Epithelial cell of esophagus (primary cell): ENCODE data around the gene WSCD2.

Source experiments
- DNase-seq: peaks from one replicate; pipeline ENCODE4 v3.0.0; 2010; ENCODE audit warnings: low read depth
- H3K4me3 ChIP-seq: 2 replicates; pipeline ENCODE4 v1.5.1; 2011; ENCODE audit warnings: mild to moderate bottlenecking, low read length, control low read depth
- TF ChIP-seq, protein P1 (sequence below): IDR thresholded peaks from 2 replicates; pipeline ENCODE4 v1.5.1; 2011; ENCODE audit warnings: low read depth, mild to moderate bottlenecking, low read length, control low read depth, inconsistent platforms; ENCODE audit not compliant: insufficient read depth; ENCODE audit errors: missing control alignments

Gene WSCD2

DNA sequence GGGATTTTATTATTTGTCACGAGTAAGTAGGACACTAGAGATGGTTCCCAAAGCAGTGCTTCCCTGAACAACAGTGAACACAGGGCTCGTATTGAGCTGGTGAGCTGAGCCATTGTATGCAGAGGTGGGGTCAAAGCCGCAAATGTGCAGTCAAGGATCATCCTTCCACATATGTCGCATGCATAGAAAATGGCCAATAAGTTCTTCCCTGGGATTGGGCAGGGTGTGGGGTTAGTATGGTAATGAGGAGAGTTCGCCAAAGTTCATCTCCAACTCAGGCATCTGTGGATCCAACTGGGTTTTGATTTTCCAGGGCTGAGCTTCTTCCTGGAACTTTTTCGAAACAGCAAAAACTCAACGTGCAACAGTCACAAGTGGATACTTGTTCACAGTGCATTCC is 123.4 kb downstream of the WSCD2 start:
- TF ChIP-seq, protein P1, sequence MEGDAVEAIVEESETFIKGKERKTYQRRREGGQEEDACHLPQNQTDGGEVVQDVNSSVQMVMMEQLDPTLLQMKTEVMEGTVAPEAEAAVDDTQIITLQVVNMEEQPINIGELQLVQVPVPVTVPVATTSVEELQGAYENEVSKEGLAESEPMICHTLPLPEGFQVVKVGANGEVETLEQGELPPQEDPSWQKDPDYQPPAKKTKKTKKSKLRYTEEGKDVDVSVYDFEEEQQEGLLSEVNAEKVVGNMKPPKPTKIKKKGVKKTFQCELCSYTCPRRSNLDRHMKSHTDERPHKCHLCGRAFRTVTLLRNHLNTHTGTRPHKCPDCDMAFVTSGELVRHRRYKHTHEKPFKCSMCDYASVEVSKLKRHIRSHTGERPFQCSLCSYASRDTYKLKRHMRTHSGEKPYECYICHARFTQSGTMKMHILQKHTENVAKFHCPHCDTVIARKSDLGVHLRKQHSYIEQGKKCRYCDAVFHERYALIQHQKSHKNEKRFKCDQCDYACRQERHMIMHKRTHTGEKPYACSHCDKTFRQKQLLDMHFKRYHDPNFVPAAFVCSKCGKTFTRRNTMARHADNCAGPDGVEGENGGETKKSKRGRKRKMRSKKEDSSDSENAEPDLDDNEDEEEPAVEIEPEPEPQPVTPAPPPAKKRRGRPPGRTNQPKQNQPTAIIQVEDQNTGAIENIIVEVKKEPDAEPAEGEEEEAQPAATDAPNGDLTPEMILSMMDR: no peak

DNA sequence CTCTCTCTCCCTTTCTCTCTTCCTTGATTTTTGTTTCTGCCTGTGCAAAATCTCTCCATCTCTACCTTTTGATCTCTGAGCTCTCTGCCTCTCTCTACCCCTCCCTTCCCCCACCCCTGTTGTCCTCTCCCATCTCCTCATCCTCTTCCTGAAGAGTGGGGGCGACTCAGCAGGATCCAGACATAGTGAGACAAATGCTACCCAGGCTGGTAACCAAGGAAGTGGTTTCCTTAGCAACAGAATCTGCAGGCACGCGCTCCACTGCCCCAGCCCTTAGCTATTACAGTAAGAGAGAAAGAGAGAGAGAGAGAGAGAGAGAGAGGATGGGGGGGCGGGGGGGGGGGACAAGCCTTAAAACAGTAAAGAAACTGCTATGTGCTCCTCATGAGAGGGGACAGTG is 124.5 kb downstream of the WSCD2 start:
- TF ChIP-seq, protein P1: no peak
- no peak overlapping the region for H3K4me3 ChIP-seq
- DNase-seq: no peak

More for the DNA sequence above, 123.4 kb downstream of the WSCD2 start:
- H3K4me3 ChIP-seq: no peak overlapping the region
- no peak for DNase-seq

DNA sequence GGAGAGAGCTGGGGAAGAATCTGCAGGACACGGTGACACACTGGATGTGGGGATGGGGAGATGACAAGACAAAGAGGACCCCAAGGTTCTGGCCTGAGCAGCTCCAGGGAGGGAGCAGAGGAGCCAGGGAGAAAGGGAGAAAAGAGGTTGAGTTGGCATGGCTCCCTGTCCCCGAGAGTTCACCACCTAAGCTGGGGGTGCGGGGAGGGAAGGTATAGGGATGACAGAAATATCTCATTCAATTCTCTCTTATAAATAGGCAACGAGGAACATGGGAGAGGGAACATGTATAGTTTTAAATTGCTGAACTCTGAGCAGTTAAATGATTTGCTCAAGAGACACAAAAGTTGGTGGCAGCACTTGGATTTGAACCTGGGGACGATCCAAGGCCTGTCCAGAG is 124.9 kb downstream of the WSCD2 start:
- TF ChIP-seq, protein P1: no peak
- H3K4me3 ChIP-seq: no peak overlapping the region
- no peak for DNase-seq

DNA sequence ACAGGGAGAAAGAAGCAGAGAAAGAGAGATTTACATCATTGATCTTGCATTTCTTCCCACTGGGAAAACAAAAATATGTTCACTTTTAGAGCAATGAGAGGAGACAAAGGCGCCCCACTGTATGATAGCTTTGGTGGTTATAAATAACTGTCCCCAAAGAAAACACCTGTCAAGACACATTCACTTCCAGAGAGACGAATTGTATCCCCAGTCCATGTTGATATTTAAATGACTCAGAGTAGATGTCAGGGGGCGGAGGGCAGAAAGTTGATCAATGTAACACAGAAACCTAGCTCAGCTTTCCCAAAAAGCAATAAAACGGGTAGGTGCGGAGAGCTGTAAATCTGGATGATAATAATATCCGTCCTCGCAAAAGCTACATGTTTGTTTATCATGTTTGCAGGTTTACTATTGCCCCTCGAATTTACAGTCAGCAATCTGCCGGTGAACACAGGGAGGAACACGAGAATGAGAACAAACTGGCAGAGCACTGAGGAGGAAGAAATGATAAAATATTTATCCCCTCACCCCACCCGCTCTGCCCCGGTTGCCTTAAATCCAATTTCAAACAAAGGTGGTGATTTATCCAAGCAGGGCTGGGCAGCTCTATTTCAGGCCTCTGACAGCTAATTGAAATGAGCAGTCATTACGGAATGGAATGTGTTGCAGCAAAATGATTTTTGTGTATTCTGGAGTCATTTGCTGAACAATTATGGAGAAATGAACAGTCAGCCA is 125.6 kb downstream of the WSCD2 start:
- TF ChIP-seq, protein P1: no peak
- DNase-seq: no peak
- no peak overlapping the region for H3K4me3 ChIP-seq

DNA sequence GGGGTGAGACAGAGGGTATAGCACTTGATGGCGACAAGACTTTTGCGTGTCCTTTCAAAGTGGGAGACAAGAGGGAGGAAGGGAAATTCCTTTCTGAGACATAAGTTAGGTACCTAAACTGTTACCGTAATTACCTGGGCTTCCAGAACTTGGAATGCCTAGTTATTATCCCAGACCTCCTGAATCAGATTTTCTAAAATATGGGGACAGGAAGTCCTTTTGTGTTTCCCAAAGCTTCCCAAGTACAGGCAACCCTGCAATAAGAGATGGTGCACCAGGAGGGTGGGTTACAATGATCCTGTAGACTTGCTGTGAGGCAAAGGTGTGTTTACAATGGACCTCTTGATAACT is 126.1 kb downstream of the WSCD2 start:
- TF ChIP-seq, protein P1: no peak
- no peak overlapping the region for H3K4me3 ChIP-seq
- DNase-seq: no peak

DNA sequence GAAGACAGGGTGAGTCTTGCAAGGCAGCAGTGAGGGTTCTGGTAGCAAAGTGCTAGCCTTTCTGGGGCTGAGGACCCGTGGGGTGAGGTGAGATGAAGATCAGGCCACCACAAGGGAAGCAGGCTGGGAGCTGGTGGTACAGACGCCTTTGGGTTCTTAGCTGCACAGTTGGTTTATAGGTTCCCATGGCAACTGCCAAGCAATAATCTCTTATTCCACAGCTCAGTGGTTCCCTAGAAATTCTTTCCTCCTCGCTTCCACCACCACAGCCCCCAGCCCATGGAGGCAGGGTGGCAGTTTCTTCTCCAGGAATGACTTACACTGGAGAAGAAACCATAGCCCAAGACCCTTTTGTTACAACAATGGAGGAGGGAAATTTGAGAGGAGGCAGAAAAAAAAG is 127.9 kb downstream of the WSCD2 start:
- H3K4me3 ChIP-seq: no peak overlapping the region
- DNase-seq: no peak
- TF ChIP-seq, protein P1: no peak

DNA sequence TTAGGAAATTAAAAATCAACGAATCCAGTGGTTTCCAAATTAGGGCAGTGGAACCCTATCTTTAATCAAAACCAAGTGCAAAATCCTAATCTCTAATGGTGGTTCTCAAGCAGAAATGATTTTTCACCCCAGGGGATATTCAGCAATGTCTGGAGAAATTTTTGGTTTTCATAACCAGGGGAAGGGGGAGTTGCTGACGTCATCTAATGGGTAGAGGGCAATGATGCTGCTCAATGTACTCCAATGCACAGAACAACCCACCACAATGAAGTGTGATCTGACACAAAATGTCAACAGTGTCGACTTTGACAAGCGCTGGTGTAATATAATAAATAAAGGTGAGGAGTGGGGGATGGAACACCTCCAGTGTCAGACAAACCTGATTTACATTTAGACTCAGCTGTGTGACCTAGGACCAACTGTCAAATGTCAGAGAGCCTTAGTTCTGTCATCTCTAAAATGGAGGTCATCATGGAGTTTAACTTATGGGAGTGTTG is 128.6 kb downstream of the WSCD2 start:
- no peak overlapping the region for H3K4me3 ChIP-seq
- DNase-seq: no peak
- TF ChIP-seq, protein P1: no peak
